Keratinocyte (primary cell): ENCODE results near the gene SPTBN5. TPM values are rescaled to one million over a fixed set of nuclear protein-coding genes. Genes with fewer than 3 reads are reported as not detected.

Source experiments
- DNase-seq: peaks from one replicate; pipeline ENCODE4 v3.0.0-alpha.2; 2011; ENCODE audit warnings: low read depth, missing footprints, low spot score
- FAIRE-seq: peaks from 2 replicates; lab custom pipeline; 2011; peaks lifted over from hg19 to GRCh38; lab: Jason Lieb, UNC
- H2AFZ ChIP-seq: 2 replicates; pipeline ENCODE4 v1.6.0; 2012; ENCODE audit warnings: low read length, control low read depth, inconsistent platforms; ENCODE audit not compliant: control insufficient read depth
- H3K27ac ChIP-seq: 2 replicates; pipeline ENCODE4 v1.5.1; 2011; ENCODE audit warnings: low read length; ENCODE audit not compliant: control insufficient read depth, insufficient read depth
- H3K27me3 ChIP-seq: 3 replicates; pipeline ENCODE4 v1.6.0; 2011; ENCODE audit warnings: low read length; ENCODE audit not compliant: control insufficient read depth, insufficient read depth; ENCODE audit errors: extremely low read depth
- H3K36me3 ChIP-seq, 2 experiments: 2 replicates in 1 of 2; 3 replicates in 1 of 2; pipeline ENCODE4 v1.5.1; 2011; ENCODE audit warnings: low read length in 2 of 2, mild to moderate bottlenecking in 1 of 2; ENCODE audit not compliant: control insufficient read depth in 2 of 2, insufficient read depth in 2 of 2; ENCODE audit errors: extremely low read depth in 1 of 2
- H3K4me1 ChIP-seq: 3 replicates; pipeline ENCODE4 v1.5.1; 2011; ENCODE audit warnings: low read length; ENCODE audit not compliant: control insufficient read depth, insufficient read depth; ENCODE audit errors: extremely low read depth
- H3K4me2 ChIP-seq: 3 replicates; pipeline ENCODE4 v1.6.0; 2011; ENCODE audit warnings: low read depth, low read length; ENCODE audit not compliant: control insufficient read depth, insufficient read depth; ENCODE audit errors: extremely low read depth
- H3K4me3 ChIP-seq, 3 experiments: fragments of 200-600 bp in 1 of 3; sonication (generic) in 1 of 3; 2 replicates in 2 of 3; 3 replicates in 1 of 3; pipeline ENCODE4 v1.5.1; 2011 to 2016; ENCODE audit warnings: low read length in 3 of 3, mild to moderate bottlenecking in 3 of 3, control low read depth in 2 of 3, inconsistent platforms in 1 of 3, low read depth in 1 of 3, mixed read lengths in 1 of 3, mixed run types in 1 of 3, moderate library complexity in 1 of 3; ENCODE audit not compliant: control insufficient read depth in 2 of 3, insufficient read depth in 2 of 3; ENCODE audit errors: extremely low read depth in 1 of 3
- H3K79me2 ChIP-seq: 2 replicates; pipeline ENCODE4 v1.6.0; 2012; ENCODE audit warnings: low read length; ENCODE audit not compliant: control insufficient read depth, insufficient read depth
- H3K9ac ChIP-seq: 3 replicates; pipeline ENCODE4 v1.6.0; 2011; ENCODE audit warnings: low read length; ENCODE audit not compliant: control insufficient read depth, insufficient read depth; ENCODE audit errors: extremely low read depth
- H3K9me1 ChIP-seq: 3 replicates; pipeline ENCODE4 v1.6.0; 2011; ENCODE audit warnings: low read length; ENCODE audit not compliant: control insufficient read depth, insufficient read depth; ENCODE audit errors: extremely low read depth
- H3K9me3 ChIP-seq: 2 replicates; pipeline ENCODE4 v1.5.1; 2012; ENCODE audit warnings: low read depth, low read length; ENCODE audit not compliant: control insufficient read depth
- H4K20me1 ChIP-seq: 3 replicates; pipeline ENCODE4 v1.6.0; 2011; ENCODE audit warnings: low read length; ENCODE audit not compliant: control insufficient read depth, insufficient read depth; ENCODE audit errors: extremely low read depth
- CTCF ChIP-seq, 3 experiments: IDR thresholded peaks in 1 of 3; conservative IDR thresholded peaks in 1 of 3; optimal IDR thresholded peaks in 1 of 3; 2 replicates in 2 of 3; 3 replicates in 1 of 3; pipeline versions ENCODE3 to v1.5.1; 2011; ENCODE audit warnings: low read length in 3 of 3, mild to moderate bottlenecking in 3 of 3, moderate library complexity in 2 of 3, control low read depth in 1 of 3, inconsistent platforms in 1 of 3; ENCODE audit not compliant: insufficient read depth in 2 of 3; ENCODE audit errors: extremely low read depth in 1 of 3
- EZH2 ChIP-seq: IDR thresholded peaks from one replicate; pipeline ENCODE4 v1.6.1; 2012; ENCODE audit warnings: inconsistent platforms, mild to moderate bottlenecking, low read length, moderate library complexity
- dilution Hi-C: fragments of 300-500 bp; cut with MboI; formaldehyde crosslinking; loops from one replicate; pipeline ENCODE4 v1.7.0; 2020; ENCODE audit warnings: low sequenced_read_pairs; ENCODE audit not compliant: extremely low pct_ligation_motif_present
- polyA plus RNA-seq, 5 experiments: library from polyadenylated mRNA; depleted of rRNA in 3 of 5; stranded (reverse) in 3 of 5; stranded (forward) in 1 of 5; unstranded in 1 of 5; fragments of >200 nt; gene quantifications; 1 replicate in 1 of 5; 2 replicates in 3 of 5; 3 replicates in 1 of 5; pipeline versions ENCODE4 v1.2.1 to v1.2.3, GENCODE V29; 2011 to 2012; ENCODE audit warnings: missing spikeins in 2 of 5, low read depth in 1 of 5, low replicate concordance in 1 of 5

The SPTBN5 gene
- polyA plus RNA-seq, 1 donor (not counting 4 experiments of a cell fraction or from before 2014, with no cell fraction given): 0.66 TPM

- H2AFZ ChIP-seq: no peak overlapping the region
- H4K20me1 ChIP-seq: no peaks in the 10 kb centered on the region
- peaks cover 50% of the 10 kb centered on the region for H3K4me1 ChIP-seq
- TF ChIP-seq EZH2 (no peak), CTCF (optimal IDR thresholded peaks at IDR 0.05 in 1 of 3, IDR thresholded peaks at IDR 0.05 in 1 of 3, conservative IDR thresholded peaks at IDR 0.05 in 1 of 3; ENCODE audit: extremely low read depth in 1 of 3, insufficient read depth in 2 of 3, low read length in 3 of 3) (no peak)
- H3K9me1 ChIP-seq: peaks cover 4% of the 10 kb centered on the region
- peak overlapping the region in 2 of 3 experiments; percentile 44 for H3K4me3 ChIP-seq
- dilution Hi-C loops: no loop called here
- H3K9me3 ChIP-seq: no peaks in the 10 kb centered on the region
- no peaks in the 10 kb centered on the region for H3K27me3 ChIP-seq
- H3K79me2 ChIP-seq: peaks cover 56% of the 10 kb centered on the region
- peaks cover 10 to 35% of the 10 kb centered on the region in 2 experiments for H3K36me3 ChIP-seq
- peak overlapping the region; percentile 74 for H3K9ac ChIP-seq
- peak; percentile 5 for FAIRE-seq
- DNase-seq: peak; percentile 62
- peak overlapping the region; percentile 80 for H3K4me2 ChIP-seq
- peak overlapping the region; percentile 87 for H3K27ac ChIP-seq
Measured at GRCh38 chr15:41933771-41934170, 39.9 kb upstream of the SPTBN5 start.

- H3K4me3 ChIP-seq: peak overlapping the region in 1 of 3 experiments; percentile 44
- no peaks in the 10 kb centered on the region for H3K27me3 ChIP-seq
- H3K9me1 ChIP-seq: peaks cover 4% of the 10 kb centered on the region
- H3K4me2 ChIP-seq: peak overlapping the region; percentile 80
- DNase-seq: no peak
- no peaks in the 10 kb centered on the region for H4K20me1 ChIP-seq
- no peak overlapping the region for H2AFZ ChIP-seq
- H3K36me3 ChIP-seq: peaks cover 13 to 38% of the 10 kb centered on the region in 2 experiments
- peak overlapping the region; percentile 74 for H3K9ac ChIP-seq
- peaks cover 58% of the 10 kb centered on the region for H3K79me2 ChIP-seq
- peak overlapping the region; percentile 87 for H3K27ac ChIP-seq
- no peak for TF ChIP-seq CTCF (optimal IDR thresholded peaks at IDR 0.05 in 1 of 3, IDR thresholded peaks at IDR 0.05 in 1 of 3, conservative IDR thresholded peaks at IDR 0.05 in 1 of 3; ENCODE audit: extremely low read depth in 1 of 3, insufficient read depth in 2 of 3, low read length in 3 of 3)
- TF ChIP-seq EZH2: no peak
- dilution Hi-C loops: no loop called here
- FAIRE-seq: no peak
- peaks cover 50% of the 10 kb centered on the region for H3K4me1 ChIP-seq
- H3K9me3 ChIP-seq: no peaks in the 10 kb centered on the region
Measured at GRCh38 chr15:41933326-41933725, 39.5 kb upstream of the SPTBN5 start.
